HG03575 (cell line): ENCODE data around the gene TMEM92.
"Not testable (repeated sequence)": the region's sequence is repeated elsewhere in the genome, so short reads cannot be mapped to it uniquely, and the experiment has no call there.

Experiments used
- ATAC-seq: cut with Tn5 transposase; IDR thresholded peaks from one replicate; pipeline ENCODE4 v1.9.1; 2021; ENCODE audit not compliant: unreplicated experiment, insufficient number of reproducible peaks, low FRiP score; ENCODE audit errors: extremely low read depth

The TMEM92 gene

DNA sequence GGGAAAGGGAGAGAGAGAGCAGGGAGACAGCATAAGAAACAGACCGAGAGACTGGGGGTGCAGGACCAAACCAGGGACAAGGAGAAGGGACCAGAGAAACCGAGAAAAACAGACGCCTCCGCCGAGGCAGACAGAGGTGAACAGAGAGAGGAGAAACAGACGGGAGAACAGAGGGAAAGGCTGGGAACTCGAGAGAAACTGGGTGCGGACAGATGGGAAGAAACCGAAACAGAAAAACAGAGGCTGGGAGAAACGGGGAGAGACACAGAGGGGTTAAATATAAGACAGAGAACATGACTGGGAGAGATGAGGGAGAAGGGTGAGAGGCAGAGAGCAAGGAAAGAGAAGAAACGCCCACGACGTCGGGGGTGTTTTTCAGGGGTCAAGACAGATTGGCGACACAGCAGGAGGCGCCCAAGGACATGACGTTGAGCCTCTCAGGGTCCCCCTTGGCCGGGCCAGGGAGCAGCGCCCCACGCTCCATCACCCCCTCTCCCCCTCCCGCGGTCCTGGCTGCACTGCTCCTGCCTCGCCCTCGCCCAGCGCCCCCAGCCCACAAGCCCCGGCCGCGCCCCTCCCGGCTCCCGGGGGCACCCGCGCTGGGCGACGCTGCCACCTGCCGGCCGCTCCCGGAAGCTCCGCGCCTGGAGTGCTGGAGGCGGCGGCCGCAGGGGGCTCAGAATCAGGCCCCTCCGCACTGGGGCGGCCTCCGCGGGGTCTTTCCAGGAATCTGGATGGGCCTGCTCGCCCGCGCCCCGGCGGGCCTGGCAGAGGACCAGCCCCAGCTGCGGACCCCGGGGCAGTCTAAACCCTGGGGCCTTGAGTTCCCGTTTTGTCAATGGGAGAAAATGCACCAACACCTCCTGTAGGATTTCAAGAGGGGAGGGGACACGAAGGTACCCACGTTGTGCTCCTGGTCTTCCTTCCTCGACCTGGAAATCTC is 1.3 kb upstream of the TMEM92 start:
- no peak for ATAC-seq

DNA sequence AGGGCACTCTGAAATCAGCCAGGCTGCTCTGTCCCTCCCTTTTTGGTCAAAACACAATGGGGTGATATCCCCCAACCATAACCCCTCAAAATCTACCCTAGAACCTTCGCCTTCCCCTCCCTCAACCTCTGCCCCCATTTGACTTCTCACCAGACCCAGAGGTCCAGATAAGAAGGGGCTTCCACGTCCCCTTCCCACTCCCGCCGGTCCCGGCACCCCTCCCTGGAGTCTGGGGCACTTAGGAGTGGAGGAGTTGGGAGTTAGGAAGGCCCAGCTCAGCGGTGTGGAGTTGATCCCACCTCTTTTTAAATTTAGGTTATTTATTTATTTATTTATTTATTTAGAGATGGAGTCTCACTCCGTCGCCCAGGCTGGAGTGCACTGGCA is 619 bp upstream of the TMEM92 start:
- ATAC-seq: no peak

DNA sequence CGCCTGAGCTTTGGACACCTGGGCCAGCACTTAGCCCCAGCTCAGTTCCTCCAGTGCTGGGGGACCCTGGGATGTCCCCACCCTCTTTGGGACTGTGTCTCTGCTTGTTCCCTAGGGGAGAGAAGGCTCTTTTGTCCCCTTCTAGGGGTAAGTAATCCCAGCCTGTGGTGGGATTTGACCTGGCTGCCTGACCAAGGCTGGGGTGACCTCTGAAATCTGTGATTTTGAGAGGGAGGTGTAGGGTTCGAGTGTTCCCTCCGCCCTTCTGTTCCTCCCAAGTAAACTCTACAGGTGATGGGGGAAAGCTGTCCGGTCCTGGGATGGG is 593 bp downstream of the TMEM92 start:
- no peak for ATAC-seq

DNA sequence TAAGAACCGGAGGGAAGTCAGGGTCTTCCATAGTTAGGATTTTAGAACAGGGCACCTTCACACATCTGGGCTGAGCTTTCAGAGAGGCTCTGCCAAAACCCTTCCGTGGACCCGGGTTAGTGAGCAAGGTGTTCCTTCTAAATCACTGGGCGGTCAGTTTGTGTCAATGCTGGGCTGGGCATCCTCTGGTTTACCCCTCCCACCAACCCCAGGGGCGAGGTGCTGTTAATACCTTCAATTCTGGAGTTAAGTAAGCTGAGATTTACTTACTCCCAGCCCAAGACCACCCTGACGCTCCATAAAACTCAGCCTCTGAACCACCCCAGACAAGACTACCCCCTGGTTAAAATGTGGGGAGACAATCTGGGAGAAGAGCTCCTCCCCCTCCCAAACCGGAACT is 1.0 kb downstream of the TMEM92 start:
- no peak for ATAC-seq

DNA sequence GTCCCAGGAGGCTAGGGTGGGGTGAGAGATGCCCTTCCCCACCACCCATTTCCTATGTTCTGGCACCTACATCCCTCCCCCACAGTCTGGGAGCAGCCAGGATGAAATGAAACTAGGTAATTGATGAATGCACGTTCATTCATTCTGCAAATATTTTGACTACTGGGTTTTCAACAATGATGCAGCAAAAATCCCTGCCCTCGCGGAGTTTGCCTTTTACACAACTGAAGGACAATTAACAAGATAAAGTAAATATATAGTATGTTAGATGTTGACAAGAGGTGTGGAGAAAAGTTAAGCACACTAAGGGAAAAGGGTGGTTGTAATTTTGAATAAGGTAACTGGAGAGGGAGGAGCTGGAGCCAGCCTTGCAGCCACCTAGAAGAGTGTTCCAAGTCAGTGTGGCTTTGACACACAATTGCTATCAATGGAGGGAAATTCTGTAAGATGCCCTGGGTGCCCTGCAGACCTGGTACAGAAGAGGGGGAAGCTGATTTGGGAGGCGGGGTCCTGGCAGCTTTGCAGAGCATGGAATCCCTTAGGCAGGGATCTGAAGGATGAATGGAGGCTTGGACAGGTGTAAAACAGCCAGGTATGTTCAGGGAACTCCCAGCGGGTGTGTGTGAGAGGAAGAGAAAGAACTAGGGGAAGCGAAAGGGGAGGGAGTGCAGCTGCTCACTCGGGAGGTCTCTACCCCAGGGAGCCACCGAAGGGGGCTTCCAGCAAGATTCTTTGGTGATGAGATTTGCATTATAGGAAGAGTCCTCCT is 2.5 kb downstream of the TMEM92 start:
- no peak for ATAC-seq

DNA sequence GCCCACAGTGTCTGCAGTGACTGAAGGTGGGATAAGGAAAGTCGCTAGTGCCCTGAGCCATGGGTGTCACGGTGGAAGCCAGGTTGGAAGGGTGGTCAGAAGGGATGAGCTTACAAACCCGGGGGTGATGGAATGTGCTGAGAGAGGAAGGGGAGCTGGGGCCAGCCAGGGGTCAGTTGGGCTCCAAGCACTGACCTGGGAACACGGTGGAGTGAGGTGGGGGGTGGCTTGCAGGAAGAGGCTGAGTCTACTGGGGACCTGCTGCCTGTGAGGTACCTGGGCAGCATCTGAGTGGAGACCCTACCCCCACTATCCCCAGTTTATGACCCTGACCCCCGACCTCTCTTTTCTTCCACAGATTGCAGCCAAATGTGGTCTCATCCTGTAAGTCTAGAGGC is 3.1 kb downstream of the TMEM92 start:
- ATAC-seq: no peak

DNA sequence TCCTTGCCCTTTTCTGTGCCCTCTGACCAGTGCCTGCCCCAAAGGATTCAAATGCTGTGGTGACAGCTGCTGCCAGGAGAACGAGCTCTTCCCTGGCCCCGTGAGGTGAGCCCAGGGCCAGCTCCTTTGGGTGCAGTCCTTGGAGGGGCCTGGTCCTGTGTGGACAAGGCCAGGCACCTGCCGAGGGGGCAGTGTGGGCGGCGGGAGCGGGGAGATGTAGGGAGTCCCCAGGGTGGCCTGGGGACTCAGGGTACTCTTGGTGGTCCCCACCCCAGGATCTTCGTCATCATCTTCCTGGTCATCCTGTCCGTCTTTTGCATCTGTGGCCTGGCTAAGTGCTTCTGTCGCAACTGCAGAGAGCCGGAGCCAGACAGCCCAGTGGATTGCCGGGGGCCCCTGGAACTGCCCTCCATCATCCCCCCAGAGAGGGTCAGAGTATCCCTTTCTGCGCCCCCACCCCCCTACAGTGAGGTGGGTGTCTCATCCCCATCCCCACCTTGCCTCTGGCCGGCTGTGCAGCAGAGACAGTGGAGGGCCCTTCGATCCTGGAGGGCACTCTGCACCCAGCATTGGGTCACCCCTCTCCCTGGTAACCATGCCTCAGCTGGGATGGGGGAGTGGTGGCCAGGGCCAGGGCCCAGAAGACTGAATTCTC is 4.4 kb downstream of the TMEM92 start:
- no peak for ATAC-seq

DNA sequence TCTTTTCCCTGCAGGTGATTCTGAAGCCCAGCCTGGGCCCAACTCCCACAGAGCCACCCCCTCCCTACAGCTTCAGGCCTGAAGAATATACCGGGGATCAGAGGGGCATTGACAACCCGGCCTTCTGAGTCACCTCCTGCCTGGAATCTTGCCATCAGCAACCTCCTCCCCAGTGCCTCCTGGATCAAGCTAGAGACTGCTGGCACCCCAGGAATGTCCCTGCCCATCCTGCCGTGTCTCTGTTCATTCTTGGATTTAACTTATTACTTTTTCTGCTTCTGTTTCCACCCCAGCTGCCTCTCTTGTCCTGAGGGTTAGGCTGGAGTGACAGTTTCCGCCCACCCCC is 4.9 kb downstream of the TMEM92 start:
- no peak for ATAC-seq

DNA sequence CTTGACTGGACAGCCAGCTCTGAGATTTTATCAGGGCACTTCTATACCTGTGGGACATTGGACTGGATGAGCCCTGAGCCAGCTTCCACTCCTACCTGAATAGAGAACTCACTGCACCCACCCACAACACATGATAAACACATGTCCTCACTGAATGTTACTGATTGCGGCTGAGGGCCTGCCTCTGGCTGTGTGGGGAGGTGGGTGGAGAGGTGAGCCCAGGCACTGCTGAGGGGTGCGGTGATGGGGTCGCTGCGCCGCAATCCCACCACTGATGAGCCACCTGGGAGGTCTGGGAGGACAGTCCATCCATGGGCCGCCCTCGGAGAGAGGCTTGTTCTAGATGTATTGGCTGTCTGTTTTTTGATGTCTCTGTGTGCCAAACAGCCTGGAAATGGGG is 5.4 kb downstream of the TMEM92 start:
- ATAC-seq: no peak

DNA sequence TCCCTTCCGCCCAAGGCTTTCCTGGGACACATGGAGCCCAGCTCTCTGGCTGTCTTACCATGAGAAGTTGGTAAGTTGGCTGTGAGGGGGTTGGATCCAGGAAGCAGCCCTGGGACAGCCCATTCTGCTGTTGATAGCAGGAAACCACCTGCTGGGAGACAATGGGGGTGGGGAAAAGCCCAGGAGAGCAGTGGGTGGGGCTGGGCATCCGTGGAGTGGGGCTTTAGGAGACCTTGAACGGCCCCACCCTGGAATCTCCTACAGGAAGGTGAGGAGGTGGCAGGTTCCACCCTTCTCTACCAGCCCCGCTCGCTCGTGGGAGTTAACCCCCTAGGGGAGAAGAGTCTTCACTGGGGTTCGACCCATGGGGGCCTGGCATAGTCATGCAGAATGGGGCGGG is 5.8 kb downstream of the TMEM92 start:
- ATAC-seq: no peak

DNA sequence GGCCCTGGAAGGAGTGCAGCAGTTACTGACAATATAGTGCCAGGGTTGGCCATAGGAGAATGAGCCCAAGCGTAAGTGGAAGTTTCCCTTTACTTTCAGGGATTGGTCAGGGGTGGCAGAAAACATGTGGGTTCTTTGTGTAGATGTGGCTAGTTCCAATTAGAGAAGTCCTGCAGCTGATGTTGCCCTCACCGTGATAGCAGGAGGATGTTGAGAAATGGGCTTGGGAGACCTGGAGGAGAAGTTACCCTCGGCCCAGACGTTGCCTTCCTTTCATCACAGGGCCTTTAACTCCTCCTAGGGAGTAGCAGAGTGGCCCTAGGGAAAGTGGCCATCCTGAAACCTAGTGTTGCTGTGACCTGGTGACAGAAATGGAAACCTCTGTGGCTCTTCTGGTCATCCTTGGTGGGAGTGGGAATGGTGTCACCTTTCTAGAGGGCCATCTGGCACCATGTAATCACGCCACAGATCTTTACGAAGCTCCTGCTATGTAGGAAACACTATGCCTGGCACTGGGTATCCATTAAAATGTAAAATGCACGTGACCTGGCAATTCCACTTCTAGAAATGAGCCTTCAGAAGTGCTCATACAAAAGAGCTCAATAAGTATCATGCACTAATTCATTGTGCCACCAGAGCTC is 6.7 kb downstream of the TMEM92 start:
- ATAC-seq: no peak

DNA sequence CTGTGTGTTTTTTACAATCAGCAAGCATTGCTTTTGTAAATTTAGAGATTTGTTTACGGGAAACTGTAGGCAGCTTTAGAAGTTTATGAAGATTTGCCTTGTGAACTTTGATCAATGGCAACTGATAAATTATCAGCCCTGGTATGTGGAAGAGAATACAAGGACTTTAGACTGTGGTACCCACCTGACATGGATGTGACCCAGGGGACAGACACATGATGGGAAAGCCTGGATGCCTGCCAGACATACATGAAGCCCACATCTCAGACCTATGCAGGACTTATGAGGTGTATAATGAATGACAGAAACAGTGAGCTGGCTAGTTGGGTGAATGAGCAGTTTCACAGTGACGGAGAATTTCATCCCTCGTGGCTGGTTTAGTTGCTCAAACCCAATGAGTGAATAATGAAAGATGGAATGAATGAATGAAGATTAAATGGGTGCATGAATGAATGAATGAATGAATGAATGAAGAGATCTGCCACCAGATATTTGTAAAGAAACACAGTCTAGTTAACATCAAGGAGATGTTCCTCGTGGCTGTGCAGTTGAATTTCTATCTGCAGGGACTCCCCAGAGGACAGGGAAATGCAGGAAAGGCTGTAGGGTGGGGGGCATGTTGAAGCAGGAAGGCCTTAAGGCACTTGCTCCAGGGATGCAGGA is 7.6 kb downstream of the TMEM92 start:
- ATAC-seq: no peak

DNA sequence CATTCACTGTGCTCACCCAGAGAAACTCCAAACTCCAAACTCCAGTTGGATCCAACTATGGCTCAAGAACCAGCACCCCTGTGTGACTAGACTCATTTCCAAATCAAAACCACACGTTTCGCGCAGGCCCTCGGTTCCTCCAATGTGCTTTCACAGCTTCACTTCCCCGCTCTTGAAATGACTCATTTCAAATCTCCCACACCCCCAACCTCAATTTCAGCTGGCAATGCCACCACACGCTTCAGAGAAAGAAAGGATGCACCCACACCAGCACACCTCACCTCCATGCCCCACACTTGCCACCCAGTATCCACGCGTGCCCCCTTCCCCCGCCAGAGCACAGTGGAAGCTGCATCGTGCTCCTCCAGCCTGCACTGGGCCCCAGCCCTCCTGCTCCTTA is 9.0 kb downstream of the TMEM92 start:
- no peak for ATAC-seq

DNA sequence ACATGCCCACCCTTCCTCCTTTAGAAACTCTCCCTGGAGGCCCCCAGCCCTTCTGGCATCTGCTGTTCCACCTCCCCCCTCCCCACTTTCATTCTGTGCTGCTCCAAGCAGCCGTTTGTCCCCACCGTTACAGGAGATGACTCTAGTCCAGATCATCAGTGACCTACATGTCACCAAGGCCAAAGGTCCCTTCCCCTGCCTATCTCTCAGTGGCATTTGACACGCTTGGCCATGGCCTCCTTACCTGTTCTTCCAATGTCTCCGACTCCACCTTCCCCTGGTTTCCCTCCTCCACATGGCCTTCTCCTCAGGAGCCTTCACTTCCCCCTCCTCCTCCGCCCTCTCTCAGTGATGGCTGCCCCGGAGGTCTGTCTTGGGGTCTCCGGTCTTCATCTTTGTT is 9.4 kb downstream of the TMEM92 start:
- no peak for ATAC-seq

DNA sequence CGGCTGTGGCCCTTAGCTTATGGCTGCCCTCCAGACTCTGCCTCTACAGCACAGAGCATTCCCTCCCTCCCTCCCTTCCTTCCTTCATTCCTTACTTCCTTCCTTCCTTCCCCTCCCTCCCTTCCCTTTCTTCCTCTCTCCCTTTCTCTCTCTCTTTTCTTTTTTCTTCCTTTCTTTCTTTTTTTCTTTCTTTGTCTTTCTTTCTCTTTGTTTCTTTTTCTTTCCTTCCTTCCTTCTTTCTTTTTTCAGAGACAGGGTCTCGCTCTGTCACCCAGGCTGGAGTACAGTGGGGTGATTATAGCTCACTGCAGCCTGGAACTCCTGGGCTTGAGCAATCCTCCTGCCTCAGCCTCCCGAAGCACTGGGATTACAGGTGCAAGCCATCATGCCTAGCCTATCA is 11.7 kb downstream of the TMEM92 start:
- ATAC-seq: no peak

DNA sequence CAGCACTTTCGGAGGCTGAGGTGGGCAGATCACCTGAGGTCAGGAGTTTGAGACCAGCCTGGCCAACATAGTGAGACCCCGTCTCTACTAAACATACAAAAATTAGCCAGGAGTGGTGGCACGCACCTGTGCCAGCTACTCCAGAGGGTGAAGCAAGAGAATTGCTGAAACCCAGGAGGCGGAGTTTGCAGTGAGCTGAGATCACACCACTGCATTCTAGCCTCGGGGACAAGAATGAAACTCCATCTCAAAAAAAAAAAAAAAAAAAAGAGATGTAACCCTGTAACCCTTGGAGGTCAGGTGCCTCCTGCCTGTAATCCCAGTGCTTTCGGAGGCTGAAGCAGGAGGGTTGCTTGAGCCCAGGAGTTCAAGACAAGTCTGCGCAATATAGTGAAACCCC is 13.0 kb downstream of the TMEM92 start:
- not testable (repeated sequence) for ATAC-seq

DNA sequence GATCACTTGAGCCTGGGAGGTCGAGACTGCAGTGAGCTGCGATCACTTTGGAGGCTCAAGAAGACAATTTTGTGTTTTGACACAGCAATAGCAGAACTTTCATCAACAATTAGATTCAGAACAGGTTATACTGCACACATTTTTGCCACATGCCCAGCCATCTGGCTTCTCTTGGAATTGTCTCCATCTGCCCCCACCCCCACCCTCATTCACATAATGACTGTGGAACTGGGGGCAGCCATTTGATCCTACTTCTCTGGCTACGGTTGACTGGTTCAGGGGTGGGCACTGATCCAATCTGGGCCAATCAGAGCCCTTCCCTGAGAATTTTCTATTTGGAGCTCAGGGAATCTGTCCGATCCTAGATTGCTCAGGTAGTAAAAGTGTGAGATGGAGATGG is 14.0 kb downstream of the TMEM92 start:
- ATAC-seq: no peak

DNA sequence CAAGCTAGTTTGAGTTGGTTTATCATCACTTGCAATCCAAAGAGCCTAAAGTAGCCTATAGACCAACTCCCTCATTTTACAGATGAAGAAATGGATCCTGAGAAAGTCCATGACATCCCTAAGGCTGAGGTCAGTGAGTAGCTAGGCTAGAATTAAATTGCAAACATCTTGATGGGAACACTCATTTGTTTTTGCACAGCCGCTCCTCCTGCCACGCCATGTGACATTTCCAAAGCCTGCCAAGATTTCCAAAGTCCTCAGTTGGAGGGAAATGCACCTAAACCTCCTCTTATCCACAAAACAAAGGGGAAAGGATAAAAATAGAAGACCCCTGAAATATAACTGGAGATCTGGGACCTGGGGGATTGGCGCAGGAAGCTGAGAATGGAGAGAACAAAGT is 15.0 kb downstream of the TMEM92 start:
- ATAC-seq: no peak

DNA sequence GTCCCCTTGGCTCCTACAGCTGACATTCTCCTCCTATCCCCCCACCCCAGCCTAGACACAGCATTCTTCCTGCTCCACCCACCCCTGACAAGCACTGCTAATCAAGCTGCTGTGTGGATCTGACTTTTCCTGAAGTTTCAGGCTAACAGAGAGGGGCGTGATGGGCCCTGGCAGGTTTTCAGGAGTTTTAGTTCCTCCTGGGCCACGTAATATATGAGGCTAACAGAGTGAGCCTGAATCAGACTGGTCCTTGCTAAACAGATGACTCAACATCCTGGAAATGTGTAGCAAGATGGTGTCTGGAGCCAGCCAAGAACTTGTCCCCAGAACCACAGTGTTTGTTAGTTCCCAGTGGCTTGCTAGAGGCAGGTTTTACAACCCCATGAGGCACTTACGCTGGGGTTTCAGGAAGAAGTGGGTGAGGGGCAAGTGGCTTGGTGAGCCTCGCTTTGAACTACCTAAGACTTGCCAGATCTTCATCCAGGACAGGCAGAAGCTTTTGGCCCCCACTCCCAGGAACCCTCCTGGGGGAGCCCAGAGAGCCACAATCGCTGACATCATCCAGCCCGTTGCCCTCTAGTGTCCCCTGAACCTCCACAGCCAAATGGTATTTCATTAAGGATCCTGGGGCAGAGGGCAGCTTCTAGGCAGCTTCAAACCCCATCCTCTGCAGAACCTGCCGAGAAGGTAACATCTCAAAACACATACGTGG is 15.9 kb downstream of the TMEM92 start:
- ATAC-seq: no peak
